Endothelial cell of umbilical vein (primary cell): ENCODE measurements around the gene FRMD5.
"Not testable (repeated sequence)": the region's sequence is repeated elsewhere in the genome, so short reads cannot be mapped to it uniquely, and the experiment has no call there.

Experiments
- JUN ChIP-seq: IDR thresholded peaks from 2 replicates; pipeline ENCODE4 v1.6.1; 2011; ENCODE audit warnings: borderline replicate concordance, low read depth; ENCODE audit not compliant: insufficient read length, insufficient read depth
- TF ChIP-seq, protein P1 (sequence below), 2 donors: IDR thresholded peaks; 1 replicate in 1 of 2; 2 replicates in 1 of 2; pipeline ENCODE4 v1.5.1; 2011; ENCODE audit warnings: low read length in 2 of 2, mild to moderate bottlenecking in 2 of 2, moderate library complexity in 2 of 2, control low read depth in 1 of 2, inconsistent platforms in 1 of 2, low read depth in 1 of 2; ENCODE audit not compliant: insufficient read depth in 1 of 2; ENCODE audit errors: extremely low read depth in 1 of 2

DNA sequence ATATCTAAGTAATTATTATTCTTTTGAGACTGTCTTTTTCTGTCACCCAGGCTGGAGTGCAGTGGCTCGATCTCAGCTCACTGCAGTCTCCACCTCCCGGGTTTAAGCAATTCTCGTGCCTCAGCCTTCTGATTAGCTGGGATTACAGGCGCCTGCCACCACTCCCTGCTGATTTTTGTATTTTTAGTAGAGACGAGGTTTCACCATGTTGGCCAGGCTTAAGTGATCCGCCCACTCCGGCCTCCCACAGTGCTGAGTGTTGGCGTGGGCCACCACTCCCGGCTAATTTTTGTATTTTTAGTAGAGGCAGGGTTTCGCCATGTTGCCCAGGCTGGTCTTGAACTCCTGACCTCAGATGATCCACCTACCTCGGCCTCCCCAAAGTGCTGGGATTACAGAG is 369.8 kb downstream of the FRMD5 start:
- TF ChIP-seq, protein P1, sequence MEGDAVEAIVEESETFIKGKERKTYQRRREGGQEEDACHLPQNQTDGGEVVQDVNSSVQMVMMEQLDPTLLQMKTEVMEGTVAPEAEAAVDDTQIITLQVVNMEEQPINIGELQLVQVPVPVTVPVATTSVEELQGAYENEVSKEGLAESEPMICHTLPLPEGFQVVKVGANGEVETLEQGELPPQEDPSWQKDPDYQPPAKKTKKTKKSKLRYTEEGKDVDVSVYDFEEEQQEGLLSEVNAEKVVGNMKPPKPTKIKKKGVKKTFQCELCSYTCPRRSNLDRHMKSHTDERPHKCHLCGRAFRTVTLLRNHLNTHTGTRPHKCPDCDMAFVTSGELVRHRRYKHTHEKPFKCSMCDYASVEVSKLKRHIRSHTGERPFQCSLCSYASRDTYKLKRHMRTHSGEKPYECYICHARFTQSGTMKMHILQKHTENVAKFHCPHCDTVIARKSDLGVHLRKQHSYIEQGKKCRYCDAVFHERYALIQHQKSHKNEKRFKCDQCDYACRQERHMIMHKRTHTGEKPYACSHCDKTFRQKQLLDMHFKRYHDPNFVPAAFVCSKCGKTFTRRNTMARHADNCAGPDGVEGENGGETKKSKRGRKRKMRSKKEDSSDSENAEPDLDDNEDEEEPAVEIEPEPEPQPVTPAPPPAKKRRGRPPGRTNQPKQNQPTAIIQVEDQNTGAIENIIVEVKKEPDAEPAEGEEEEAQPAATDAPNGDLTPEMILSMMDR (IDR thresholded peaks at IDR 0.05; ENCODE audit: extremely low read depth in 1 of 2, insufficient read depth in 1 of 2, low read depth in 1 of 2, low read length in 2 of 2) = not testable (repeated sequence)
- TF ChIP-seq JUN = not testable (repeated sequence)
